Breast epithelium (tissue), 3 donors: ENCODE measurements around the gene DPEP2NB.

Source experiments
- POLR2A ChIP-seq: fragments of 450-650 bp; IDR thresholded peaks from one replicate; pipeline ENCODE4 v1.6.1; 2016; ENCODE audit warnings: antibody characterized with exemption, mild to moderate bottlenecking, moderate library complexity
- POLR2AphosphoS5 ChIP-seq, 3 donors: sonication (generic); formaldehyde crosslinking; IDR thresholded peaks; one replicate each; pipeline ENCODE4 v1.6.1; 2017; ENCODE audit warnings: antibody characterized with exemption in 3 of 3
- TF ChIP-seq, protein P1 (sequence below), 3 donors: fragments of 450-650 bp; IDR thresholded peaks; one replicate each; pipeline ENCODE4 v1.5.1; 2016 to 2017; ENCODE audit warnings: antibody characterized with exemption in 3 of 3, mild to moderate bottlenecking in 3 of 3, moderate library complexity in 3 of 3

DNA sequence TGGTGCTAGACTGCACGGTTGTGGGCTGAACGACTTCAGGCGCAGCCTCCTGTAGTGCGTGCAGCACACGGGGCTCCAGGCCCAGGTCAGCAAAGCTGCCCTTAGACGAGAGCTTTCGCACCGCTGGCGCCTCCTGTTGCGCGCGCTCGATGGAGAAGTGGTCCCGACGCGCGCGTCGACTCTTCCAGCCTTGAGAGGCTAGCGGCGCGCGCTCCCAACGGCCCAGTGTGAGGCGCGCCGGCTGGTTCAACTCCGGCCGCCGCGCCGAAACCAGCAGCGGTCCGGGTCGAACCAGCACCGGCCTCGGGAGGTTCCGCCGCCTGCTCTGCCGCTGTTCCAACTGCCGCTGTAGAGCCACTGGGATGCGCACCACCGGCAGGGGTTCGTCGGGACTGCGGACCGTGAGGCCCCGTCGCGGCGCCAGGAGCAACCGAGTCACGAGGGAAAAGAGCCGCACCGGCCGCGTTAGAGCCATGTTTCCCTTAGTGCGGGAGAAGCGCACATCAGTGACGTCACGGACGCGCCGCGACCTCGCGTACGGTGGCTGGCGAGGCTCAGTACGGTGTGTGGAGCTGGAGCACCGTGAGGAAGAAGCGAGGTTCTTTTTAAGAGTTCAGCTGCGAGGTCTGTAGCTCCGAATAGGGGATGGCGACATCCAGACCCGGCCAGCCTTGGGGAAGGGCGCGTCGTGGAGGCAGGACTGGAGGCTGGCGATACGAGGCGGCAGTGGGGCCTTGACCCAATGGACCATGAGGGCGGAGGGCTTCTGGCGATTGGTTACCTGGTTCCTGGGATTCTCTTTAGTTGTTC lies 7.2 kb upstream of the DPEP2NB start, which contains the start of the genes DDX28 and DUS2:
- TF ChIP-seq POLR2A (peak; percentile 53), POLR2AphosphoS5 (IDR thresholded peaks at IDR 0.05) (peak; percentile 96 to 99 (median 99))
- TF ChIP-seq, protein P1, sequence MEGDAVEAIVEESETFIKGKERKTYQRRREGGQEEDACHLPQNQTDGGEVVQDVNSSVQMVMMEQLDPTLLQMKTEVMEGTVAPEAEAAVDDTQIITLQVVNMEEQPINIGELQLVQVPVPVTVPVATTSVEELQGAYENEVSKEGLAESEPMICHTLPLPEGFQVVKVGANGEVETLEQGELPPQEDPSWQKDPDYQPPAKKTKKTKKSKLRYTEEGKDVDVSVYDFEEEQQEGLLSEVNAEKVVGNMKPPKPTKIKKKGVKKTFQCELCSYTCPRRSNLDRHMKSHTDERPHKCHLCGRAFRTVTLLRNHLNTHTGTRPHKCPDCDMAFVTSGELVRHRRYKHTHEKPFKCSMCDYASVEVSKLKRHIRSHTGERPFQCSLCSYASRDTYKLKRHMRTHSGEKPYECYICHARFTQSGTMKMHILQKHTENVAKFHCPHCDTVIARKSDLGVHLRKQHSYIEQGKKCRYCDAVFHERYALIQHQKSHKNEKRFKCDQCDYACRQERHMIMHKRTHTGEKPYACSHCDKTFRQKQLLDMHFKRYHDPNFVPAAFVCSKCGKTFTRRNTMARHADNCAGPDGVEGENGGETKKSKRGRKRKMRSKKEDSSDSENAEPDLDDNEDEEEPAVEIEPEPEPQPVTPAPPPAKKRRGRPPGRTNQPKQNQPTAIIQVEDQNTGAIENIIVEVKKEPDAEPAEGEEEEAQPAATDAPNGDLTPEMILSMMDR (IDR thresholded peaks at IDR 0.05), result no peak
